Ovary (tissue), 3 donors: ENCODE measurements around the gene WWOX.

Experiments
- CTCF ChIP-seq, 3 donors: fragments of 450-650 bp in 2 of 3; fragments of 200-600 bp in 1 of 3; IDR thresholded peaks; one replicate each; pipeline versions ENCODE4 v1.5.1 to v1.8.0; 2016 to 2022; ENCODE audit warnings: antibody characterized with exemption in 3 of 3, mild to moderate bottlenecking in 1 of 3
- EP300 ChIP-seq: sonication (generic); formaldehyde crosslinking; IDR thresholded peaks from one replicate; pipeline ENCODE4 v1.6.1; 2017; ENCODE audit warnings: antibody characterized with exemption
- POLR2A ChIP-seq: fragments of 450-650 bp; IDR thresholded peaks from one replicate; pipeline ENCODE4 v1.6.1; 2017; ENCODE audit warnings: antibody characterized with exemption, mild to moderate bottlenecking, moderate library complexity
- donor health status: DM: no; HTN: no; CAD: no.

GRCh38 chr16:78189121-78189520 is 89.7 kb downstream of the WWOX start:
- TF ChIP-seq CTCF (IDR thresholded peaks at IDR 0.05) = no peak
- TF ChIP-seq POLR2A = no peak
- no peak for TF ChIP-seq EP300
